MCF 10A (cell line): ENCODE results near the gene CD44. TPM values are rescaled to one million over a fixed set of nuclear protein-coding genes. Genes with fewer than 3 reads are reported as not detected.

ENCODE experiments used
- BruUV-seq: library from RNA; stranded (reverse); fragments of 400-500 nt; replicated peaks from 2 replicates; lab custom pipeline; 2021; lab: Mats Ljungman, UMichigan
- CTCF ChIA-PET: fragments of 300-600 bp; sonication (Branson Sonifier 250); formaldehyde crosslinking; extraction: SDS; loops from one replicate; lab custom pipeline; 2021; ENCODE audit warnings: antibody characterized with exemption, inconsistent platforms; lab: Yijun Ruan, JAX
- POLR2A ChIA-PET: fragments of 300-600, 350-650 bp; sonication (Branson Sonifier 250); formaldehyde crosslinking; extraction: SDS; loops from one replicate; lab custom pipeline; 2020; ENCODE audit warnings: antibody characterized with exemption, inconsistent platforms; lab: Yijun Ruan, JAX
- DNase-seq: peaks from one replicate; pipeline ENCODE4 v3.0.0-alpha.2; 2018; ENCODE audit not compliant: unreplicated experiment
- H3K27ac Mint-ChIP-seq: one replicate; pipeline ENCODE4 v1.8.0; 2022; ENCODE audit warnings: mild to moderate bottlenecking, low read depth, mixed read lengths; ENCODE audit not compliant: unreplicated experiment
- H3K27me3 Mint-ChIP-seq: one replicate; pipeline ENCODE4 v1.8.0; 2022; ENCODE audit warnings: mixed read lengths; ENCODE audit not compliant: insufficient read depth, unreplicated experiment
- H3K36me3 Mint-ChIP-seq: one replicate; pipeline ENCODE4 v1.8.0; 2022; ENCODE audit warnings: mild to moderate bottlenecking, moderate library complexity, mixed read lengths; ENCODE audit not compliant: insufficient read depth, unreplicated experiment
- H3K4me1 Mint-ChIP-seq: one replicate; pipeline ENCODE4 v1.8.0; 2022; ENCODE audit warnings: mixed read lengths; ENCODE audit not compliant: insufficient read depth, unreplicated experiment
- H3K4me3 Mint-ChIP-seq: one replicate; pipeline ENCODE4 v1.8.0; 2022; ENCODE audit warnings: mild to moderate bottlenecking, moderate library complexity, mixed read lengths; ENCODE audit not compliant: unreplicated experiment
- H3K9me3 Mint-ChIP-seq: one replicate; pipeline ENCODE4 v1.8.0; 2022; ENCODE audit warnings: mixed read lengths; ENCODE audit not compliant: unreplicated experiment
- CTCF ChIP-seq: fragments of 200-600 bp; IDR thresholded peaks from one replicate; pipeline ENCODE4 v1.8.0; 2022; ENCODE audit warnings: antibody characterized with exemption, mild to moderate bottlenecking; ENCODE audit not compliant: unreplicated experiment
- intact Hi-C: fragments of 100-400 bp; cut with micrococcal nuclease; formaldehyde crosslinking; loops from 2 replicates; pipeline ENCODE4 v1.14.1; 2022
- total RNA-seq: library from RNA; stranded (reverse); gene quantifications from 2 replicates; pipeline ENCODE4 v1.2.3, GENCODE V29; 2022

CD44 gene
- total RNA-seq, 1 experiment from 2014 or later = 446 TPM

- Mint-ChIP-seq H3K27me3 (no peaks in the 10 kb centered on the region), H3K27ac (no peak overlapping the region), H3K36me3 (peaks cover 83% of the 10 kb centered on the region), H3K9me3 (no peaks in the 10 kb centered on the region), H3K4me3 (no peak overlapping the region), H3K4me1 (no peaks in the 10 kb centered on the region)
- CTCF ChIA-PET = no interaction called here
- POLR2A ChIA-PET = no interaction called here
- intact Hi-C loops = no loop called here
- BruUV-seq = no TSS peak
- no peak for DNase-seq
- TF ChIP-seq CTCF = no peak
These were observed 67.6 kb downstream of the CD44 start for GRCh38 chr11:35206616-35207015.

GRCh38 chr11:35207471-35208403, 68.8 kb downstream of the CD44 start:
- Mint-ChIP-seq H3K27ac (peak overlapping the region; percentile 66), H3K27me3 (no peaks in the 10 kb centered on the region), H3K36me3 (peaks cover 80% of the 10 kb centered on the region), H3K9me3 (no peaks in the 10 kb centered on the region), H3K4me3 (no peak overlapping the region), H3K4me1 (peaks cover 5% of the 10 kb centered on the region)
- no peak for DNase-seq
- CTCF ChIA-PET = no interaction called here
- intact Hi-C loops = no loop called here
- BruUV-seq = no TSS peak
- no peak for TF ChIP-seq CTCF
- POLR2A ChIA-PET = interaction anchor here (0.7 kb wide), 1 partner anchor 98 kb away, joined by 3 read pairs; no protein-coding TSS in a partner anchor

GRCh38 chr11:35208795-35209194, 69.8 kb downstream of the CD44 start:
- Mint-ChIP-seq H3K27ac (no peak overlapping the region), H3K9me3 (no peaks in the 10 kb centered on the region), H3K27me3 (no peaks in the 10 kb centered on the region), H3K4me1 (peaks cover 12% of the 10 kb centered on the region), H3K4me3 (no peak overlapping the region), H3K36me3 (peaks cover 83% of the 10 kb centered on the region)
- DNase-seq = no peak
- intact Hi-C loops = no loop called here
- ChIA-PET POLR2A (interaction anchor here (0.6 kb wide), 1 partner anchor 9 kb away, joined by 3 read pairs; no protein-coding TSS in a partner anchor), CTCF (no interaction called here)
- TF ChIP-seq CTCF = no peak
- no TSS peak for BruUV-seq

- peaks cover 77% of the 10 kb centered on the region for H3K36me3 Mint-ChIP-seq
These were observed 72.0 kb downstream of the CD44 start for GRCh38 chr11:35210876-35211546.

More at GRCh38 chr11:35210876-35211546, 72.0 kb downstream of the CD44 start:
- DNase-seq = no peak
- Mint-ChIP-seq H3K4me1 (peaks cover 27% of the 10 kb centered on the region), H3K27ac (no peak overlapping the region), H3K4me3 (no peak overlapping the region), H3K27me3 (no peaks in the 10 kb centered on the region), H3K9me3 (no peaks in the 10 kb centered on the region)
- TF ChIP-seq CTCF = no peak
- intact Hi-C loops = loop anchor here (5.0 kb wide), 1 partner anchor 156 kb away; no protein-coding TSS in a partner anchor
- POLR2A ChIA-PET = interaction anchor here (0.5 kb wide), 1 partner anchor 62 kb away, joined by 3 read pairs; no protein-coding TSS in a partner anchor
- CTCF ChIA-PET = interaction anchor here (0.6 kb wide), 1 partner anchor 44 kb away, joined by 4 read pairs; no protein-coding TSS in a partner anchor
- BruUV-seq = no TSS peak
